A549 (cell line): ENCODE measurements around the gene LSS.

Source experiments
- CTCF ChIP-seq: fragments of >200 bp; sonication (Bioruptor Twin); formaldehyde crosslinking; IDR thresholded peaks from 3 replicates; pipeline ENCODE4 v1.5.1; 2016
- POLR2A ChIP-seq: IDR thresholded peaks from 2 replicates; pipeline ENCODE4 v1.6.1; 2012; ENCODE audit warnings: mild to moderate bottlenecking, low read length
- RAD21 ChIP-seq, 2 experiments: fragments of >200 bp in 1 of 2; sonication (Bioruptor Twin) in 1 of 2; formaldehyde crosslinking in 1 of 2; IDR thresholded peaks in 1 of 2; conservative IDR thresholded peaks in 1 of 2; 2 replicates in 1 of 2; 3 replicates in 1 of 2; pipeline ENCODE4 v1.6.1; 2012 to 2018; ENCODE audit warnings: inconsistent platforms in 1 of 2
- REST ChIP-seq: fragments of 200-600 bp; sonication (generic); IDR thresholded peaks from 2 replicates; pipeline ENCODE4 v1.6.1; 2016; ENCODE audit warnings: antibody characterized with exemption, mild to moderate bottlenecking, moderate library complexity
- SMC3 ChIP-seq: fragments of >200 bp; sonication (Bioruptor Twin); formaldehyde crosslinking; IDR thresholded peaks from 3 replicates; pipeline ENCODE4 v1.6.1; 2018; ENCODE audit warnings: inconsistent platforms
- ZC3H11A ChIP-seq: fragments of 450-650 bp; IDR thresholded peaks from 2 replicates; pipeline ENCODE4 v1.6.1; 2014; ENCODE audit warnings: antibody characterized with exemption, mild to moderate bottlenecking
- ZFP36 ChIP-seq: fragments of 450-650 bp; IDR thresholded peaks from 2 replicates; pipeline ENCODE4 v1.6.1; 2014; ENCODE audit warnings: borderline replicate concordance; ENCODE audit not compliant: partially characterized antibody
- TF ChIP-seq, protein P1 (sequence below): fragments of 450-650 bp; IDR thresholded peaks from 2 replicates; pipeline ENCODE4 v1.6.1; 2014; ENCODE audit warnings: antibody characterized with exemption

- TF ChIP-seq POLR2A (no peak), RAD21 (conservative IDR thresholded peaks at IDR 0.05 in 1 of 2, IDR thresholded peaks at IDR 0.05 in 1 of 2) (no peak), ZFP36 (no peak), REST (no peak), CTCF (no peak), SMC3 (no peak), ZC3H11A (no peak)
- TF ChIP-seq, protein P1, sequence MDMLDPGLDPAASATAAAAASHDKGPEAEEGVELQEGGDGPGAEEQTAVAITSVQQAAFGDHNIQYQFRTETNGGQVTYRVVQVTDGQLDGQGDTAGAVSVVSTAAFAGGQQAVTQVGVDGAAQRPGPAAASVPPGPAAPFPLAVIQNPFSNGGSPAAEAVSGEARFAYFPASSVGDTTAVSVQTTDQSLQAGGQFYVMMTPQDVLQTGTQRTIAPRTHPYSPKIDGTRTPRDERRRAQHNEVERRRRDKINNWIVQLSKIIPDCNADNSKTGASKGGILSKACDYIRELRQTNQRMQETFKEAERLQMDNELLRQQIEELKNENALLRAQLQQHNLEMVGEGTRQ, result no peak
Measured at GRCh38 chr21:46150073-46150472, 78.5 kb downstream of the LSS start.
